ENCODE results near the gene PARD3.

The PARD3 gene

DNA sequence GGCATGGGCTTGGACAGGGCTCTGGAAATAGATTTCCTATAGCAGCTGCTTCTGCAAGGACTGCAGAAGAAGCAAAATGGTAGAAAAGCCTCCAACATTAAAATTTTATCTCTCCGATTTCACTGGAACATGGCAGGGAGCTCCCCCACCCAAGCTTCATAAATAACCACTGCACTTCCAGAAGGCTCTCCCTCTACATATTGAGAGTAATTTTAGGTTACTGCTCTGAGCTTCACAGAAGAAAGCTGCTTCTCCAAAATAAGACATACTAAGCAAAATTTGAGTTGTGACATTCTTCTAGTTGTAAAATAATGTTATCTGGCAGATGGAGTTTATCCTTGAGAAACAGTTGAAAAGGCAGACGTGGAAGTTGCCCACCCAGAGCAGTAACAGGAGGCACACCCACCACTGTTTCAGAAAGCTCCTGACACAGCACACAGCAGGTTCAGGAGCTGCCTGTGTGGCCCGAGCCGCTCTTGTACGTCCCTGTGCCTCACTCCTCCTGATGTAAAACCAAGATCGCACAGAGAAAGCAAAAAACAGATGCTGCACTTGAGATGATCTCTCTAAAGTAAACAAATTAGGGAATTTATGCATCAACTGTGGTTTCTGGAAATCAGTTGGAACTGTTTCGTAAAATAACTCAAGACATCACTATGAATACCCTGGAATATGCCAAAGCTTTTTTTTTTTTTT lies 621.0 kb downstream of the PARD3 start:
- no peak for DNase-seq

DNA sequence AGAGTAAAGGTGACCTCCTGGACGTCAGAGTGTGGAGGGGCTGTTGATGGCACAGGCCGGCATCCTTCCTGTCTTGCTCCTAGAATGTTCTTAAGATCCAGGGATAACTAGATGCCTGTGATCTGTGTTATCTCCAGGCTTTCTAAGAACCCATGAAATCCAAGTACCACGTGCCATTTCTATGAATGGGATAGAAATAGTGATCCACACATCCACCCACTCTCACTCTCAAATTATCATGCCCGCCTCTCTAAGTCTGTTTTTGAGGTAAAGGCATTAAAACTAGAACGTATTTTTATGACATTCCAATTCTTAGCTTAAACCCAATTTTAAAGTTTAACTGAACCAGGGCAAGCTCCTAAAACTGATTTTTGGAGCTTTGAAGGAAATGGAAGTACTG lies 622.5 kb downstream of the PARD3 start:
- no peak for DNase-seq

- DNase-seq: no peak
Observed at GRCh38 chr10:34191406-34191805, 623.7 kb downstream of the PARD3 start.

GRCh38 chr10:34190580-34190979 lies 624.5 kb downstream of the PARD3 start:
- DNase-seq: no peak

DNA sequence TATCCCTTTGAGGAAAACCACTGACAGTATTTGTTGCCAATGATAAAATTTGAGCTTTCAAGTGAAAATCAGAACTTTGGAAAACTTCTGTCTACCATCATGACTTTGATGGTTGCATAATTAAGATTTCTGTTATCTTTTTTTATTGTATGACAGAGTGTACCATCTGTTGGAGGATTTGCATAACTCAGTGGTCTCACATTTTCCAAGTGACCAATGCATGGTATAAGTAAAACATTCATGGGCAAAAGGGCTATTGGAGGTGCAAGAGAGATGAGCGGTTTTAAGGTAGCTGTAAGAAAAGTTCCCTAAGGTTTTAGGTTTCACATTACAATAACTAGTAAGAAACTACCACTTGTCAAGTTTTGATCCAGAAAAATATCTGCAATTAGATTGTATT lies 625.3 kb downstream of the PARD3 start:
- DNase-seq: no peak

- DNase-seq: no peak
Observed at GRCh38 chr10:34188221-34188620, 626.9 kb downstream of the PARD3 start.

- no peak for DNase-seq
Observed at GRCh38 chr10:34187201-34187600, 627.9 kb downstream of the PARD3 start.

DNA sequence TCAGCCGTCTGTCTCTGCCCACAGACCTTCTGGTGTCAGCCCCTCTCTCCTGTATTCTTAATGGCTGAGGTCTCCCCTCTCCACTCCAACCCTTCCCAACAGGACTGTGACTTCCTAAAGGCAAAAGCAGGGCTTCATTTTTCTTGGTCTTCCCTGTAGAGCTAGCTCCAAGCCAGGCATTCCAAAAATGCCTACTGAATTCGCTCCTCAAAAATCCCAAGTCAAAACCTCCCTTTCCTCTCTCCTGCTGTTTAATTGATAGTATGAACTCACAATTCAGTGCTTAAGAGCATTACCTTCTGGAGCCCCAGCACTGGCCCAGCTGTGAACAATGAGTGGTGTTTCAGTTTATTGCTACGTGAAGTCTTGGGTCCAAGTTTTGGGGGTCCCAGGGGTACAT lies 628.4 kb downstream of the PARD3 start:
- DNase-seq: no peak

- DNase-seq: no peak
Observed at GRCh38 chr10:34185998-34186397, 629.1 kb downstream of the PARD3 start.

- peak; percentile 87 for DNase-seq
Observed at GRCh38 chr10:34184939-34185386, 630.1 kb downstream of the PARD3 start.

GRCh38 chr10:34184397-34184796 lies 630.7 kb downstream of the PARD3 start:
- DNase-seq: no peak

DNA sequence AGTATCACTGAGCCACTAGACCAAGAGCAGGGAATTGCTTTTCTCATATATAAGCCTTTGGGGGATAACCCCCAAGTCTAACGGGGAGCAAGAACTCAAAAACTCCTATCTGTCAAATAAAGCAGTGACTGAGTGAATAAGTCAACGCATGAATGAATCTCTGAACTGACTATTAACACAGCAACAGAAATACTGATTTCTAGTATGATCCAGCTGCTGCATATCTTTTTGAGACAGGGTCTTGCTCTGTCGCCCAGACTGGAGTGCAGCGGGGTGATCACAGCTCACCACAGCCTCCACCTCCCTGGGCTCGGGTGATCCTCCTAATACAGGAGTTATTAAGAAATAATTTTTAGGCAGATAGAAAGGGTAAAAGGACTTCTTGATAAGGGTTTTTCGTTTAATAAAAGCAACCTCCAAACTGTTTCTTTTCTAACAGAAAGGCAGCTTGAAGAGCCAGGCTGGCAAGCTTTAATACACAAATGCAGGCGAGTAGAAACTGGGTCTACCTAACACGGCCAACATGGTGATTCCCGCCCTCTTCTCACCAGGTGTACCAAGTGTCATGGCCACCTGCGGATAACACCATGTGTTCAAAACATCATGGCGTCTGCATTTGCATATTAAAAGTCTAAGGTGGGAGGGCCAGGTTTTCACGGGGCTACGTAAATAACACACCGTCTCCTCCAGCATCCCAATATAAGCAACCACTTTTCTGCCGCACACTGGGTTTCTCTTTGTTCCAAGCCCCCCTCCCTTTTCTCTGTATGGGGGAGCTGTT lies 631.9 kb downstream of the PARD3 start:
- no peak for DNase-seq

GRCh38 chr10:34181553-34182300 lies 633.4 kb downstream of the PARD3 start:
- DNase-seq: no peak

- no peak for DNase-seq
Observed at GRCh38 chr10:34180749-34181148, 634.3 kb downstream of the PARD3 start.

- no peak for DNase-seq
Observed at GRCh38 chr10:34179280-34179679, 635.8 kb downstream of the PARD3 start.

- DNase-seq: no peak
Observed at GRCh38 chr10:34178756-34179155, 636.3 kb downstream of the PARD3 start.

DNA sequence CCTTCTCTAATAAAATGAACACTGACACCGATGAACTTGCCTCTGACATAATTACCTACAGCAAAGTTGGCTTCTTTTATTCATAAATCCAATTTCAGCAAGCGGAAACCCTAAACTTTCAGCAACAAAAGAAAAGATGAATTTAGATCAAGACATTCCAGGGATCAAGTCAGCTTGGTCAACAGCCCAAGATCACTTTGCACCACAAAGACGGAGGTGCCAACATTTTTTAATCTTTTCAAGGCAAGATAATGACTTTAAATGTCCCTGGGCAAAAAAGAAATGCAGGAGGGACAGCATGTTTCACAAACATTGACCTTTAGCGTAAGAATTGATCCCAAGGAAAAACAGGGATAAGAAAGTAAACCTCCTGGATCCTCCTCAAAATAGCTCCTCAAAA lies 636.9 kb downstream of the PARD3 start:
- DNase-seq: no peak

DNA sequence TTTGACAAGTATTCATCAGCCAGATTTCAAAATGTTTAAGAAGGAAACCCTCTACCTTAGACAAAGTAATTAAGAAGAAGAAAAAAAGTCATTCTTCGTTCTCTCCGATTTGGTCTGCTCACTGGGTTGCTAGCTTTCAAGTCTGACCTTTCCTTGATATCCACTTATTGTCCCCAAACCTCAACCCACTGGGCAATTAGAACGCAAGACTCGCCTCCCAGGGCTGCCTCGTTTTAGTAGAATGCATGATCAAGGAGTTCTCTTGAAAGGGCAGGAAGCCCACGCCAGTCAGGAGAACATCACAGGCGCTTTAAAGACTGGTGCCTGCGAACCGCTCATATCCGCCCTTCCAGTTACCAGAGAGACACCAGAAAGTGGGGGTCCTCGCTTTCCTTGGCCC lies 637.7 kb downstream of the PARD3 start:
- DNase-seq: no peak

DNA sequence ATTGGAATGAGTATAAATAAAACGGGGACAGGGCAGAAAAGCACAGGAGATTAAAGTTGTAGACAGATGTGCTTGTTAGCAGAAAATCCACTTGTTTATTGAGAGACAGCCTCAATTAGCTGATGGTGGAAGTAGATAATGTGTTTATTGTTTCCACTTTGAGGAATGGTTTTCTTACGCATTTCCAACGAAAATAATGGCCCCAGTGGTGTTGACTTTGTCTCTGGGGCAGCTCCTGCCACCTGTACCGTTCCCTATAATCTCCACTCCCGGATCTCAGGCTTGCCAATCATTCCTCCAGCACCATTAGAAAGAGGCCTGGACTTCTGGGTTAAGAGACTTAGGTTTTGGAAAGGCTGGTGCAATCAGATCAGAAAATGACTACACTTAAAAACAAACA lies 638.7 kb downstream of the PARD3 start:
- no peak for DNase-seq

DNA sequence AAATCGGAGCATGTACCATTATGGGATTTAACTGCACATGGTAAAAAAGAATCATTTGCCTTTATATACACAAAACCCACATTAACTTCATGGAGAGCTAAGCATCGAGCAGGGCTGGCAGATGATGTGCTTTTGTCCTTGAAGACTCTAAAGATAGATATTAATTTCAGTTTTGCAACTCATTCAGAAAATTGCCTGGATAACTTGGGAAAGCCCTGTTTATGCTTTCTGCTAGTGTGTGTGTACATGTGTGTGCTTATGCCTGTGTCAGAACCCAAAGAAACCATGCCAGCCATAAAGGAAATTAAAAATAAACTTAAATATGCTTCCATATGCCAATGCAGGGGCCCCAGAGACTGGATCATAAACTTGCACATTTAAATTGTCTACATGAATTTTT lies 640.0 kb downstream of the PARD3 start:
- no peak for DNase-seq

DNA sequence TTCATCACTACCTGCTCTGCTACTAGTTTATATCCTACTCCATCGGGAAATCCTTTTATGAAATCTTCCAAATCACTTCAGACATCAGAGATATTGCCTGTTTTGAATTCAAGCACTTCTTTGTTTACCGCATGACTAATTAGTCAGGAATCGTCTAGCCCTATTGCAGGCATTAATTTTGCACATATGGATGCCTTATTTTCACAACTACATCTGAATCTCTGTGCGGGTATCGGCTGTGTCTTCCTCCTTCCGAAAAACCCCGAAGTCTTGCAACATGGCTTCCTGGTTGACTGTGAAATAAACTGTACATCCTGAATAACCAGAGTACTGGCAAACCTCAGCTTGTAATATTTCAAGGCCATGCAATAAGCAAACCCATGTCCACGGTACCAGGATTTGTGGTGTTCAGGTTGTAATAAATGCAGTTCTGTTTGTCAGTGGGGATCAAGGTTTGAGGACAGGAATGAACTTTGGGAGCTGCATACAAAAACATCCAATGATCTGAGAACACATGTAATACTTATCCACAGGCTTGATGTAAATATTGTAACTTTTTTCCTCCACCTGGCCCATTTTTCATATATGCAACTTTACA lies 642.1 kb downstream of the PARD3 start:
- no peak for DNase-seq

DNA sequence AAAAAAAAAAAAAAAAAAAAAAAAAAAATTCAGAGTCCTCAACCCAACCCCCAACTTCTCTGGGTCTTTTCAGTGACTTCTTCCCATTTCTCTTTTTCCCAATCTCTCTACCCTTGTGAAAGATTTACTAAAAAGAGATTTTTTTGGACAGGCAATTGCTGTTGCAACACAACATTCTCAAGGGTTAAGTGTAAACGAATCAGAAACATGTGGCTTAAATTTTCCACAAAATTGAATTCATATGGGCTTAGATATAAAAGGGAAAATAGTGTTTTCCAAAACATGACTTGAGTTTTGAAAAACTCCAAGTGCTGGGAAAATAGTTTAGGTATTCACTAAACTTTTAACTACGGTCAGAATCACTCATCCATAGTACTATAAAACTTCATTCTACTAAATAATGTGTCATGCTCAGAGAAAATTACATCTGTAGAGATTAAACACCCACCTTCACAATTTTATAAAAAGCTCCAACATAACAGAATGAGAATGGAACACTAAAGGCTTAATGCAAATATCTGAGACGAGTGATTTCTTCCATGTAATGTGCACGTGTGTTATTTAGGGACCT lies 643.1 kb downstream of the PARD3 start:
- no peak for DNase-seq

- DNase-seq: no peak
Observed at GRCh38 chr10:34169677-34170076, 645.4 kb downstream of the PARD3 start.

All from NCI-H526 treated with DMSO at 0.1 percent for 48 hours (cell line).